Measurements from ENCODE around the gene NR2F1-AS1.

The NR2F1-AS1 gene

GRCh38 chr5:93430673-93431199, 150.3 kb downstream of the NR2F1-AS1 start:
- H3K27me3 ChIP-seq (replicated peaks; ENCODE audit: control insufficient read depth, insufficient read depth, low read length), result no peaks in the 10 kb centered on the region
- TF ChIP-seq, protein P1, sequence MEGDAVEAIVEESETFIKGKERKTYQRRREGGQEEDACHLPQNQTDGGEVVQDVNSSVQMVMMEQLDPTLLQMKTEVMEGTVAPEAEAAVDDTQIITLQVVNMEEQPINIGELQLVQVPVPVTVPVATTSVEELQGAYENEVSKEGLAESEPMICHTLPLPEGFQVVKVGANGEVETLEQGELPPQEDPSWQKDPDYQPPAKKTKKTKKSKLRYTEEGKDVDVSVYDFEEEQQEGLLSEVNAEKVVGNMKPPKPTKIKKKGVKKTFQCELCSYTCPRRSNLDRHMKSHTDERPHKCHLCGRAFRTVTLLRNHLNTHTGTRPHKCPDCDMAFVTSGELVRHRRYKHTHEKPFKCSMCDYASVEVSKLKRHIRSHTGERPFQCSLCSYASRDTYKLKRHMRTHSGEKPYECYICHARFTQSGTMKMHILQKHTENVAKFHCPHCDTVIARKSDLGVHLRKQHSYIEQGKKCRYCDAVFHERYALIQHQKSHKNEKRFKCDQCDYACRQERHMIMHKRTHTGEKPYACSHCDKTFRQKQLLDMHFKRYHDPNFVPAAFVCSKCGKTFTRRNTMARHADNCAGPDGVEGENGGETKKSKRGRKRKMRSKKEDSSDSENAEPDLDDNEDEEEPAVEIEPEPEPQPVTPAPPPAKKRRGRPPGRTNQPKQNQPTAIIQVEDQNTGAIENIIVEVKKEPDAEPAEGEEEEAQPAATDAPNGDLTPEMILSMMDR (IDR thresholded peaks at IDR 0.05; ENCODE audit: insufficient read depth, low read length, poor library complexity, severe bottlenecking), result no peak
- H3K4me3 ChIP-seq (replicated peaks; ENCODE audit: low read depth, low read length), result no peak overlapping the region
- no peaks in the 10 kb centered on the region for H3K36me3 ChIP-seq (ENCODE audit: control insufficient read depth, insufficient read depth, low read length)
- DNase-seq (ENCODE audit: extremely low read depth, insufficient read length), result no peak

DNA sequence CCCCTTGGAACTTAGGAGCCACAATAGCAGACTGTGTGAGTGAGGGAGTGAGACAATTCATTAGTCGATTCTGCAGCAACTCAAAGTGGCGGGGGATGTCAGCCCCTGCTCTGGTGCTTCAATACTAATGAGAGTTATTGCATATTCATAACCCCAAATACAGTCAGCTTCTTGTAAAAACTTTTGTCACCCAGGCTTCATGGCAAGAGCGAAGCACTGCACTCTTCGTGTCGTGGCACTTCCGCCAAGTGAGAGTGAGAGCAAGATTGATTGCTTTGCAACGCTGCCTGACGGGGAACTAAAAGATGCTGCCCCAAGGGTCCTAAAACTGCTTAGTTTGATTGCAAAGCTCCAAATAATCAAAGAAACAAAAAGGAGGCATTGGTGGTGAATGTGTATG, 150.9 kb downstream of the NR2F1-AS1 start:
- Histone ChIP-seq H3K4me3 (replicated peaks; ENCODE audit: low read depth, low read length) (no peak overlapping the region), H3K27me3 (replicated peaks; ENCODE audit: control insufficient read depth, insufficient read depth, low read length) (no peaks in the 10 kb centered on the region), H3K36me3 (ENCODE audit: control insufficient read depth, insufficient read depth, low read length) (no peaks in the 10 kb centered on the region)
- TF ChIP-seq, protein P1 (IDR thresholded peaks at IDR 0.05; ENCODE audit: insufficient read depth, low read length, poor library complexity, severe bottlenecking), result no peak
- DNase-seq (ENCODE audit: extremely low read depth, insufficient read length), result no peak

GRCh38 chr5:93428868-93429267, 152.2 kb downstream of the NR2F1-AS1 start:
- Histone ChIP-seq H3K27me3 (replicated peaks; ENCODE audit: control insufficient read depth, insufficient read depth, low read length) (no peaks in the 10 kb centered on the region), H3K4me3 (replicated peaks; ENCODE audit: low read depth, low read length) (no peak overlapping the region), H3K36me3 (ENCODE audit: control insufficient read depth, insufficient read depth, low read length) (no peaks in the 10 kb centered on the region)
- TF ChIP-seq, protein P1 (IDR thresholded peaks at IDR 0.05; ENCODE audit: insufficient read depth, low read length, poor library complexity, severe bottlenecking), result no peak
- DNase-seq (ENCODE audit: extremely low read depth, insufficient read length), result no peak

DNA sequence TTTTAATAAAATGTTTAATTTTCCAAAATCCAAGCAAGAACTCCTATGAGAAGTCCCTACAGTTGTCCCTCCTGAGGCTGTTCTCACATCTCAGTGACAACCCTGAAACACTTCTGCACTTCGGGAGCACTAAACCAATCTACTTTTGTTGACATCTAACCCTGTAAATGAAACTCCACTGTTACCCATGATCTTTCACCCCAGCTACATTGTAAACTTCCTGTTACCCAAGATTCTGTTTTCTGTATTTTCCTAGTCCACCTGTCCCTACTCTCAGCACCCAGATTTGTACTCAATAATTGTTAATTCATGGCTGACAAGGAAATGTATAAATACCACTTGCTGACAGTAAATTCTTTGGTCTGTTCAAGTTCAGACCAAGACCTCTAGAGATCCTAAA, 153.7 kb downstream of the NR2F1-AS1 start:
- Histone ChIP-seq H3K36me3 (ENCODE audit: control insufficient read depth, insufficient read depth, low read length) (no peaks in the 10 kb centered on the region), H3K27me3 (replicated peaks; ENCODE audit: control insufficient read depth, insufficient read depth, low read length) (no peaks in the 10 kb centered on the region), H3K4me3 (replicated peaks; ENCODE audit: low read depth, low read length) (no peak overlapping the region)
- TF ChIP-seq, protein P1 (IDR thresholded peaks at IDR 0.05; ENCODE audit: insufficient read depth, low read length, poor library complexity, severe bottlenecking), result no peak
- DNase-seq (ENCODE audit: extremely low read depth, insufficient read length), result no peak

DNA sequence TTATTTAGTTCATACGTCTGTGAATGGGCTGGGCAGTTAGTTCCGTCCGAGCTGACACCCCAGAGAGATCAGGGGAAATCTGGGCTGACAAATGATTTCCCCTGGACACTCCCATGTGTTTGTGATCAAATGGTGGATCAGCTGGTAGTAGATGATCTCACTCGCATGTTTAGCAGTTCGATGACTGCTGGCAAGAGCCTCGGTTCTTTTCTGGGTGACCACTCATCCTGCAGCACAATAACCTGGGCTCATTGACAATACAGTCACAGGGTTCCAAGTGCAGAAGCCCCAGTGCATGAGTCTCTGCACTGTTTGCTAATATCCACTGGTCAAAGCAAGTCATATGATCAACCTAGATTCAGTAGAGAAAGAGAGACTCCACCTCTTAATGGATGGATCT, 155.9 kb downstream of the NR2F1-AS1 start:
- TF ChIP-seq, protein P1 (IDR thresholded peaks at IDR 0.05; ENCODE audit: insufficient read depth, low read length, poor library complexity, severe bottlenecking), result no peak
- Histone ChIP-seq H3K4me3 (replicated peaks; ENCODE audit: low read depth, low read length) (no peak overlapping the region), H3K36me3 (ENCODE audit: control insufficient read depth, insufficient read depth, low read length) (no peaks in the 10 kb centered on the region), H3K27me3 (replicated peaks; ENCODE audit: control insufficient read depth, insufficient read depth, low read length) (peaks cover 1% of the 10 kb centered on the region; the same call in 1 of the 2 replicates)
- no peak for DNase-seq (ENCODE audit: extremely low read depth, insufficient read length)

GRCh38 chr5:93423300-93423699, 157.7 kb downstream of the NR2F1-AS1 start:
- TF ChIP-seq, protein P1 (IDR thresholded peaks at IDR 0.05; ENCODE audit: insufficient read depth, low read length, poor library complexity, severe bottlenecking), result no peak
- DNase-seq (ENCODE audit: extremely low read depth, insufficient read length), result no peak
- Histone ChIP-seq H3K4me3 (replicated peaks; ENCODE audit: low read depth, low read length) (no peak overlapping the region), H3K27me3 (replicated peaks; ENCODE audit: control insufficient read depth, insufficient read depth, low read length) (peaks cover 1% of the 10 kb centered on the region; the same call in 1 of the 2 replicates), H3K36me3 (ENCODE audit: control insufficient read depth, insufficient read depth, low read length) (no peaks in the 10 kb centered on the region)

Data from GM06990 (cell line).